RWPE1 (cell line): ENCODE results near the gene PLEKHM1.
A peak's percentile ranks its signal among the peaks of the same experiment; 100 is the strongest.

Experiments
- CTCF ChIA-PET: fragments of 350-600 bp; sonication (Branson Sonifier 250); formaldehyde crosslinking; extraction: SDS; loops from one replicate; lab custom pipeline; 2021; lab: Yijun Ruan, JAX
- POLR2A ChIA-PET: fragments of 400-600 bp; formaldehyde crosslinking; extraction: SDS; loops from one replicate; lab custom pipeline; 2020; ENCODE audit warnings: antibody characterized with exemption; ENCODE audit not compliant: low non-redundant PET; lab: Yijun Ruan, JAX
- DNase-seq: peaks from one replicate; pipeline ENCODE4 v3.0.0; 2012; ENCODE audit warnings: low spot score
- H3K27ac ChIP-seq: fragments of 450-650 bp; 2 replicates; pipeline ENCODE4 v1.5.1; 2017
- TF ChIP-seq, protein P1 (sequence below): fragments of 450-650 bp; conservative IDR thresholded peaks from 2 replicates; pipeline ENCODE4 v1.5.1; 2017; ENCODE audit warnings: low read depth, mild to moderate bottlenecking

Gene PLEKHM1

DNA sequence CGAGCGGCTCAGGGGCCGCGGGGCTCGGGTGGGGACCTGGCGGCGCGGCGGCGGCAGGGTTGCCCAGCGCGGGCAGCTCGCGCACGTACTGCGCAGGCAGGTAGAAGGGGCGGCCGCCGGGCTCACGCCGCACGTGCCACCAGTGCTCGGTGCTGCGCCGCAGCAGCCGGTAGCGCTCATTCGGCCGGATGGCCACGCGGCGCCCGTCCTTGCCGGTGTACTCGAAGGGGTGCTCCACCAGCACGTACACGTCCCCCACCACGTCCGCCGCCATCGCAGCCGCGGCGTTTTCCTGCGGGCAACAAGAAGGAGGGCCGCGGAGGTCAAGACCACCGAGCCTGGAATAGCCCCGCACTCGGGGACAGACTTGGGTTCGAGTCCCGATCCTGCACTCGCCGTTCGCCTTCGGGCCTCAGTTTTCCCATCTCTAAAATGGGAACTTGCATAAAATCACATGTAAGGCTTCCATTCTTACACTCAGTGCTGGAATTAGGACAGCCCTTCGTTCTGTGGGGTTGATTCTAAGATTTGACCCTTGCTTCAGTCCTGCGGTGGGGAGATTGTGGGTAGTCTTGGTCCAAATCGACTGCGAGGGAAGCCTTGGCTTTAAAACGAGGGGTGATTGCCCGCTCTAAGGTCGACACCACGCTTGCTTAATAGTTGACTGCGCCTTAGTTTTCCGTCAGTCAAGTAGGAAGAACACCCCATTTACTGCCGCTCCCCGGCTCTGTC lies 60.3 kb downstream of the PLEKHM1 start:
- TF ChIP-seq, protein P1, sequence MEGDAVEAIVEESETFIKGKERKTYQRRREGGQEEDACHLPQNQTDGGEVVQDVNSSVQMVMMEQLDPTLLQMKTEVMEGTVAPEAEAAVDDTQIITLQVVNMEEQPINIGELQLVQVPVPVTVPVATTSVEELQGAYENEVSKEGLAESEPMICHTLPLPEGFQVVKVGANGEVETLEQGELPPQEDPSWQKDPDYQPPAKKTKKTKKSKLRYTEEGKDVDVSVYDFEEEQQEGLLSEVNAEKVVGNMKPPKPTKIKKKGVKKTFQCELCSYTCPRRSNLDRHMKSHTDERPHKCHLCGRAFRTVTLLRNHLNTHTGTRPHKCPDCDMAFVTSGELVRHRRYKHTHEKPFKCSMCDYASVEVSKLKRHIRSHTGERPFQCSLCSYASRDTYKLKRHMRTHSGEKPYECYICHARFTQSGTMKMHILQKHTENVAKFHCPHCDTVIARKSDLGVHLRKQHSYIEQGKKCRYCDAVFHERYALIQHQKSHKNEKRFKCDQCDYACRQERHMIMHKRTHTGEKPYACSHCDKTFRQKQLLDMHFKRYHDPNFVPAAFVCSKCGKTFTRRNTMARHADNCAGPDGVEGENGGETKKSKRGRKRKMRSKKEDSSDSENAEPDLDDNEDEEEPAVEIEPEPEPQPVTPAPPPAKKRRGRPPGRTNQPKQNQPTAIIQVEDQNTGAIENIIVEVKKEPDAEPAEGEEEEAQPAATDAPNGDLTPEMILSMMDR: no peak
- POLR2A ChIA-PET: no interaction called here
- DNase-seq: no peak
- CTCF ChIA-PET: interaction anchor here (0.6 to 1.1 kb wide), 2 partner anchors 162 to 353 kb away, joined by 3 read pairs; no protein-coding TSS in a partner anchor
- H3K27ac ChIP-seq: peak overlapping the region; percentile 89

DNA sequence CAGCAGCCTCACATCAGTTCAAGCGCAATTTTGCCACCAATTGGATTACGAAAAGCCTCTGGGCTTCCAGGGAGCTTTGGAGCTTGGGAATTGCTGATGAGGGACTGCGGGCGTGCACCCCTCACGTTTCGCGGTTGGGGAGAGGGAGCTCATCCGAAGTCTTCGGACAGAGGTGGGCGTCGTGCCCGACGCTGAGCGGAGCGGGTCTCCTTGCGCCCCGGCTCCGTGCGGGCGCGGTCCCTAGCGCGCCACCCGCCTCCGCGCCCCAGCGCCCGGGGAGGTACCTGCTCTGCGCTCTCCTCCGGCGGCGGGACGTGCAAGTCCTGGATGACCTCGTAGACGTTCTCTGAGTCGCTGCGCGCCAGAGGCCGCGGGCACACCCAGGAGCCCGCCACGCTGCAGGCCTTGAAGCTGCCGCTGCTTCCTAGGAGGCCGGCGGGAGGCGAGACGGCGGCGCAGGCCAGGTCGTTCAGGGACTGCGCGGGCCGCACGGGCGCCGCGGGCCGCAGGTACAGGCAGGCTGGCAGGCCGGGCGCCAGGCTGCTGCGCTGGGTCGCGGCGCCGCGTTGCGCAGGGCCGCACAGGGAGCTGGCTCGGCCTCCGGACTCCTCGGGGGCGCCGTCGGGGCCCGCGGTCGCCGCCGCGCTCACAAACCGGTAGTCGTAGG lies 61.0 kb downstream of the PLEKHM1 start:
- ChIA-PET CTCF (interaction anchor here (0.6 kb wide), 1 partner anchor 354 kb away, joined by 3 read pairs; no protein-coding TSS in a partner anchor), POLR2A (no interaction called here)
- no peak for DNase-seq
- peak overlapping the region; percentile 86 for H3K27ac ChIP-seq
- TF ChIP-seq, protein P1: no peak

DNA sequence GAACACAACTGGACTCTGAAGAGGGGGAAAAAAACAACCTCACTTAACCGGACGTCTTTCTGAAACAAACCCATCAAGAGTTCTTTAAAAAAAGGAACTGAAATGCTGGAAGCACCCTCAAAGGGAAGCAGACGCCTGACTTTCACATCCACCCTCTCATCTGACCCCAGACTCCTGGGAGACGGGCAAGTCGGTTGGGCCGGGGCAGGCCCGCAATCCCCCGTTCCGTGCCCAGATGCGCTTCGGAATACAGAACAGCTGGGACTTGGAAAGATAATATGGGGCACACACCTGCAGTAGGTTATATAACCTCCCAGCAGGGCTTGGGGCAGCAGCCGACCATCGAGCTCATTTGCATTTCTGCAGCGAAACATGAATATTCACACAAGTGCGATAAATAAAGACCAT lies 61.6 kb downstream of the PLEKHM1 start:
- DNase-seq: no peak
- H3K27ac ChIP-seq: peak overlapping the region; percentile 86
- ChIA-PET CTCF (no interaction called here), POLR2A (no interaction called here)
- TF ChIP-seq, protein P1: no peak

DNA sequence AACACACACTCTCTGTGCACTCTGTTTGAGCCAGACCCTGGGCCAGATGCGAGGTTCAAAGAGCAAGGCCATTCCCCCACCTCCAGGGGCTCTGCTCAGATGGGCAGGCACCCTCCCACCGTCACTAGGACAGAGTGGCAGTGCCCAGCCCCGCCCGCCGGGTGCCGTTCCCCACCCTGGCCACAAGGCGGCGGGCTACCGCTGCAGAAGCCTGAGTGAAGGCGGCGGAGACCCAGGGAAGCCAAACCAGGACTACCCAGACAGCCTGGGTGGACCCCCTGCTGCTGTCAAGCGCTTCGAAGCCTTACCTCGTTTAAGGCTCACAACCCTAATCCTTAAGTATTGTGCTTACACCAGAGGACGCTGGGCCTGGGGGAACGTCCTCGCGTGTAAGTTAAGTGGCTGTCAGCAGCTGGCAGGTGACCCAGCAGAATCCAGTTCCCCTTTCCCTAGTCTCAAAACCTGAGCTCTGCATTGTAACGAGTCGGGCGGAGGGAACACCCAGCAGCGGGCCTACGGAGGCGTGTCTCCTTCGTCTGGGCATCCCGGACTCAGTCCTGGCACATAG lies 62.4 kb downstream of the PLEKHM1 start:
- POLR2A ChIA-PET: no interaction called here
- DNase-seq: peak; percentile 74
- TF ChIP-seq, protein P1: peak; percentile 98
- H3K27ac ChIP-seq: peak overlapping the region; percentile 86
- CTCF ChIA-PET: interaction anchor here (0.6 kb wide), 2 partner anchors 33 to 104 kb away, joined by 3 to 5 read pairs; no protein-coding TSS in a partner anchor

DNA sequence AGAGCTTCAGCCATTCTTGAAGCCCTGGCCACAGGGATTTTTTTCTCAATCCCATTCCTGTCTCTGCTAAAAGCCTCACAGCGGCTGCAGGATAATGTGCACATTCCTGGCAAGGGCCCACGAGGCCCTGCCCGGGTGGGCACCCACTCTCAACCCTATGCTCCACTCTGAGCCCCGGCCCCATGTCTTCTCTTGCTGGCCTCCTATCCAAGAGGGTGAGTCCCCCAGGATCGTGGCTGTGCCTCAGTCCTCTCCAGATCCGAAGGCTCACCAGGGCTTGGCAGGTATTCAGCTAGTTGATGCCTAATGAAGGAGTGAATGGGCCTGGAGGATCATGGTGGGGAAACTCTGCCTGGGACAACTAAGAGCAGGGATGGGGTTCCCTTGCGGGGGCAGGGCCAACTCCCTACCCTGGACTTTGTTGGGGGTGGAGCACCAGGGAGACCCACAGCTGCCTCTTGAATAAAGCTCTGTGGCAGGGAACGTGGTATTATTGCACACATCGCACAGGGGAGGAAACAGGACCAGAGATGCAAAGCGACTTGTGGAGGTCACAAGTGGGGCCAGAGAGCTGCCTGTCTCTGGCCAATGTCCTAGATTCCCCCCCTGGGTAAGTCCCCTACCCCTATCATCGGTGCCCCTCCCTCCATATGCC lies 63.2 kb downstream of the PLEKHM1 start:
- peak overlapping the region; percentile 86 for H3K27ac ChIP-seq
- TF ChIP-seq, protein P1: no peak
- CTCF ChIA-PET: interaction anchor here (0.6 kb wide), 2 partner anchors 32 kb away, joined by 3 to 5 read pairs; no protein-coding TSS in a partner anchor
- POLR2A ChIA-PET: no interaction called here
- DNase-seq: no peak

DNA sequence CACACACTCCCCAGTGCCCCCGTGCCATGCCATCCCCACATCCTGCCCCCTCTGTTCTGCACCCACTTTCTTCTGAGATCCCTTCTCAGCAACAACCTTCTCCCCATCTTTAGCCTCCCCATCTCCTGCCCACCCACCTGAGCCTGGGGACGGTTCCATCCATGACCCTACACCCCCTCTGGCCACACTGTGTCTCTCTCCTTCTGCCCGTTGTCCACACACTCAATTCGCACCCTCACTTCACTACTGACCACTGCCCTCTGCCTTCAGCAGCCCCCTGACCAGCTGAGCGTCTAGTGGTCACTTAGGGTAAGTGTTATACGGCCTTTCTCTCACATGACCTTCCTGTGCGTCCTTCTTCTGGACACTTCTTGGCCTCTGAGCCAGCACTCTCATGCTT lies 64.0 kb downstream of the PLEKHM1 start:
- POLR2A ChIA-PET: no interaction called here

More for the DNA sequence above, 64.0 kb downstream of the PLEKHM1 start:
- TF ChIP-seq, protein P1: no peak
- peak overlapping the region; percentile 86 for H3K27ac ChIP-seq
- no peak for DNase-seq
- CTCF ChIA-PET: interaction anchor here (0.6 to 2.2 kb wide), 2 partner anchors 207 to 414 kb away, joined by 3 to 11 read pairs; no protein-coding TSS in a partner anchor
